ENCODE results near the gene USP17L19. TPM values are rescaled to one million over a fixed set of nuclear protein-coding genes. Genes with fewer than 3 reads are reported as not detected.
"Not testable (repeated sequence)": the region's sequence is repeated elsewhere in the genome, so short reads cannot be mapped to it uniquely, and the experiment has no call there.

USP17L19 gene, protein sequence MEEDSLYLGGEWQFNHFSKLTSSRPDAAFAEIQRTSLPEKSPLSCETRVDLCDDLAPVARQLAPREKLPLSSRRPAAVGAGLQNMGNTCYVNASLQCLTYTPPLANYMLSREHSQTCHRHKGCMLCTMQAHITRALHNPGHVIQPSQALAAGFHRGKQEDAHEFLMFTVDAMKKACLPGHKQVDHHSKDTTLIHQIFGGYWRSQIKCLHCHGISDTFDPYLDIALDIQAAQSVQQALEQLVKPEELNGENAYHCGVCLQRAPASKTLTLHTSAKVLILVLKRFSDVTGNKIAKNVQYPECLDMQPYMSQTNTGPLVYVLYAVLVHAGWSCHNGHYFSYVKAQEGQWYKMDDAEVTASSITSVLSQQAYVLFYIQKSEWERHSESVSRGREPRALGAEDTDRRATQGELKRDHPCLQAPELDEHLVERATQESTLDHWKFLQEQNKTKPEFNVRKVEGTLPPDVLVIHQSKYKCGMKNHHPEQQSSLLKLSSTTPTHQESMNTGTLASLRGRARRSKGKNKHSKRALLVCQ
- total RNA-seq (not detected), polyA plus RNA-seq (not detected)

- not testable (repeated sequence) for H3K36me3 ChIP-seq (ENCODE audit: insufficient read depth); H3K4me1 ChIP-seq (ENCODE audit: insufficient read depth); H3K27ac ChIP-seq (ENCODE audit: low read depth); H3K4me3 ChIP-seq (ENCODE audit: low read depth, low read length); DNase-seq (ENCODE audit: extremely low spot score)
- WGBS, result no CpG with 5 or more reads among the region's 13 CpGs
Measured at GRCh38 chr4:9253078-9253477, at the start of gene USP17L19. Gene USP17L19, plus strand, starts transcription at chr4:9253378. Its CDS starts 0 bp downstream, at chr4:9253378.

GRCh38 chr4:9210357-9210756, 42.8 kb upstream of the USP17L19 start, which contains the start of gene USP17L10:
Gene USP17L10, plus strand, starts transcription at chr4:9210657. Its CDS starts 0 bp downstream, at chr4:9210657.
- not testable (repeated sequence) for H3K36me3 ChIP-seq (ENCODE audit: insufficient read depth); DNase-seq (ENCODE audit: extremely low spot score); H3K4me1 ChIP-seq (ENCODE audit: insufficient read depth); H3K27ac ChIP-seq (ENCODE audit: low read depth); H3K4me3 ChIP-seq (ENCODE audit: low read depth, low read length)
- no CpG with 5 or more reads among the region's 13 CpGs for WGBS

GRCh38 chr4:9214701-9215100, 38.5 kb upstream of the USP17L19 start:
- 84% methylated on average over 11 of the region's 14 CpGs for WGBS
- not testable (repeated sequence) for H3K4me1 ChIP-seq (ENCODE audit: insufficient read depth); DNase-seq (ENCODE audit: extremely low spot score); H3K4me3 ChIP-seq (ENCODE audit: low read depth, low read length); H3K36me3 ChIP-seq (ENCODE audit: insufficient read depth); H3K27ac ChIP-seq (ENCODE audit: low read depth)

DNA sequence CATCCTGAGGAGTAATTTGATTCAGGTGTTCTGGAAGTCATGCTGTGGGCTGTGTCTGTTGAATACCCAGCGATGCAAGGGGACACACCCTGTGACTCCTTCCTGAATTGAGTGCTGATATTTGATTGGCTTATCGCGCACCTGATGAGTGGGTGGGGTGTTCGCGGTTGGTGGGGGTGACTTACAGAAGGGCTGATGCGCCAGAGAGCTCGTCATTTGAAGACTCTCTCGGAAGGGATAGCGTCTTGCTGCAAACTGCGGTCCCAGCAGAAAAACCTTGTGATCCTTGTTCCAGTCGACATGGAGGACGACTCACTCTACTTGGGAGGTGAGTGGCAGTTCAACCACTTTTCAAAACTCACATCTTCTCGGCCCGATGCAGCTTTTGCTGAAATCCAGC, 38.1 kb upstream of the USP17L19 start, which contains the start of gene USP17L11:
Gene USP17L11, plus strand, starts transcription at position 301 of the 400 bp plus-strand sequence. Its CDS starts 0 bp downstream, at position 301.
- not testable (repeated sequence) for DNase-seq (ENCODE audit: extremely low spot score); H3K4me1 ChIP-seq (ENCODE audit: insufficient read depth); H3K4me3 ChIP-seq (ENCODE audit: low read depth, low read length); H3K27ac ChIP-seq (ENCODE audit: low read depth); H3K36me3 ChIP-seq (ENCODE audit: insufficient read depth)
- no CpG with 5 or more reads among the region's 14 CpGs for WGBS

- no CpG with 5 or more reads among the region's 13 CpGs for WGBS
- H3K27ac ChIP-seq (ENCODE audit: low read depth); H3K4me1 ChIP-seq (ENCODE audit: insufficient read depth); DNase-seq (ENCODE audit: extremely low spot score); H3K36me3 ChIP-seq (ENCODE audit: insufficient read depth); H3K4me3 ChIP-seq (ENCODE audit: low read depth, low read length): not testable (repeated sequence)
Measured at GRCh38 chr4:9219852-9220251, 33.3 kb upstream of the USP17L19 start, which contains the start of gene USP17L12. Gene USP17L12, plus strand, starts transcription at chr4:9220152. Its CDS starts 0 bp downstream, at chr4:9220152.

- H3K27ac ChIP-seq (ENCODE audit: low read depth); H3K4me1 ChIP-seq (ENCODE audit: insufficient read depth); H3K4me3 ChIP-seq (ENCODE audit: low read depth, low read length); DNase-seq (ENCODE audit: extremely low spot score); H3K36me3 ChIP-seq (ENCODE audit: insufficient read depth): not testable (repeated sequence)
- WGBS, result no CpG with 5 or more reads among the region's 14 CpGs
Measured at GRCh38 chr4:9224596-9224995, 28.6 kb upstream of the USP17L19 start, which contains the start of gene USP17L13. Gene USP17L13, plus strand, starts transcription at chr4:9224896. Its CDS starts 0 bp downstream, at chr4:9224896.

- not testable (repeated sequence) for H3K27ac ChIP-seq (ENCODE audit: low read depth); H3K4me3 ChIP-seq (ENCODE audit: low read depth, low read length); DNase-seq (ENCODE audit: extremely low spot score); H3K4me1 ChIP-seq (ENCODE audit: insufficient read depth); H3K36me3 ChIP-seq (ENCODE audit: insufficient read depth)
- 83% methylated on average over 5 of the region's 8 CpGs for WGBS
Measured at GRCh38 chr4:9230249-9230648, 22.9 kb upstream of the USP17L19 start.

DNA sequence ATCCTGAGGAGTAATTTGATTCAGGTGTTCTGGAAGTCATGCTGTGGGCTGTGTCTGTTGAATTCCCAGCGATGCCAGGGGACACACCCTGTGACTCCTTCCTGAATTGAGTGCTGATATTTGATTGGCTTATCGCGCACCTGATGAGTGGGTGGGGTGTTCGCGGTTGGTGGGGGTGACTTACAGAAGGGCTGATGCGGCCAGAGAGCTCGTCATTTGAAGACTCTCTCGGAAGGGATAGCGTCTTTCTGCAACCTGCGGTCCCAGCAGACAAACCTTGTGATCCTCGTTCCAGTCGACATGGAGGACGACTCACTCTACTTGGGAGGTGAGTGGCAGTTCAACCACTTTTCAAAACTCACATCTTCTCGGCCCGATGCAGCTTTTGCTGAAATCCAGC, 19.1 kb upstream of the USP17L19 start, which contains the start of gene USP17L15:
Gene USP17L15, plus strand, starts transcription at position 301 of the 400 bp plus-strand sequence. Its CDS starts 0 bp downstream, at position 301.
- not testable (repeated sequence) for DNase-seq (ENCODE audit: extremely low spot score); H3K4me1 ChIP-seq (ENCODE audit: insufficient read depth); H3K36me3 ChIP-seq (ENCODE audit: insufficient read depth); H3K27ac ChIP-seq (ENCODE audit: low read depth); H3K4me3 ChIP-seq (ENCODE audit: low read depth, low read length)
- no CpG with 5 or more reads among the region's 15 CpGs for WGBS

- H3K36me3 ChIP-seq (ENCODE audit: insufficient read depth); H3K4me1 ChIP-seq (ENCODE audit: insufficient read depth); DNase-seq (ENCODE audit: extremely low spot score); H3K27ac ChIP-seq (ENCODE audit: low read depth); H3K4me3 ChIP-seq (ENCODE audit: low read depth, low read length): not testable (repeated sequence)
- 84% methylated on average over 11 of the region's 12 CpGs for WGBS
Measured at GRCh38 chr4:9238461-9238860, 14.7 kb upstream of the USP17L19 start.

GRCh38 chr4:9243579-9243978, 9.6 kb upstream of the USP17L19 start, which contains the start of gene USP17L17:
Gene USP17L17, plus strand, starts transcription at chr4:9243879. Its CDS starts 0 bp downstream, at chr4:9243879.
- H3K36me3 ChIP-seq (ENCODE audit: insufficient read depth); H3K4me1 ChIP-seq (ENCODE audit: insufficient read depth); DNase-seq (ENCODE audit: extremely low spot score); H3K4me3 ChIP-seq (ENCODE audit: low read depth, low read length); H3K27ac ChIP-seq (ENCODE audit: low read depth): not testable (repeated sequence)
- WGBS, result 92% methylated on average over 5 of the region's 14 CpGs

- WGBS, result 83% methylated on average over 14 of the region's 26 CpGs
- not testable (repeated sequence) for H3K36me3 ChIP-seq (ENCODE audit: insufficient read depth); DNase-seq (ENCODE audit: extremely low spot score)
Measured at GRCh38 chr4:9247953-9248680, 5.1 kb upstream of the USP17L19 start, which contains the start of gene USP17L18. Gene USP17L18, plus strand, starts transcription at chr4:9248630. Its CDS starts 0 bp downstream, at chr4:9248630.

GRCh38 chr4:9257824-9258223, 4.6 kb downstream of the USP17L19 start, which contains the start of gene USP17L20:
Gene USP17L20, plus strand, starts transcription at chr4:9258124. Its CDS starts 0 bp downstream, at chr4:9258124.
- WGBS, result no CpG with 5 or more reads among the region's 15 CpGs
- H3K4me1 ChIP-seq (ENCODE audit: insufficient read depth), result not testable (repeated sequence)

More at GRCh38 chr4:9247953-9248680, 5.1 kb upstream of the USP17L19 start, which contains the start of gene USP17L18:
- not testable (repeated sequence) for H3K4me1 ChIP-seq (ENCODE audit: insufficient read depth); H3K4me3 ChIP-seq (ENCODE audit: low read depth, low read length); H3K27ac ChIP-seq (ENCODE audit: low read depth)

GRCh38 chr4:9262572-9262971, 9.4 kb downstream of the USP17L19 start, which contains the start of gene USP17L21:
Gene USP17L21, plus strand, starts transcription at chr4:9262872. Its CDS starts 0 bp downstream, at chr4:9262872.
- H3K4me3 ChIP-seq (ENCODE audit: low read depth, low read length); H3K4me1 ChIP-seq (ENCODE audit: insufficient read depth); H3K36me3 ChIP-seq (ENCODE audit: insufficient read depth); DNase-seq (ENCODE audit: extremely low spot score); H3K27ac ChIP-seq (ENCODE audit: low read depth): not testable (repeated sequence)
- no CpG with 5 or more reads among the region's 13 CpGs for WGBS

More at GRCh38 chr4:9257824-9258223, 4.6 kb downstream of the USP17L19 start, which contains the start of gene USP17L20:
- H3K36me3 ChIP-seq (ENCODE audit: insufficient read depth); DNase-seq (ENCODE audit: extremely low spot score); H3K27ac ChIP-seq (ENCODE audit: low read depth); H3K4me3 ChIP-seq (ENCODE audit: low read depth, low read length): not testable (repeated sequence)

Data from urinary bladder (tissue), 4 donors.